Gastroesophageal sphincter (tissue), 3 donors: Measurements from ENCODE around the gene ERBB4.

Source experiments
- CTCF ChIP-seq, 4 experiments: fragments of 200-600 bp in 2 of 4; fragments of 450-650 bp in 2 of 4; sonication (generic) in 1 of 4; IDR thresholded peaks; one replicate each; pipeline ENCODE4 v1.5.1; 2017 to 2019; ENCODE audit warnings: antibody characterized with exemption in 4 of 4, mild to moderate bottlenecking in 2 of 4, moderate library complexity in 2 of 4
- EP300 ChIP-seq: sonication (generic); formaldehyde crosslinking; IDR thresholded peaks from one replicate; pipeline ENCODE4 v1.6.1; 2017; ENCODE audit warnings: antibody characterized with exemption, mild to moderate bottlenecking
- POLR2A ChIP-seq, 2 donors: fragments of 450-650 bp; IDR thresholded peaks; one replicate each; pipeline ENCODE4 v1.6.1; 2017; ENCODE audit warnings: antibody characterized with exemption in 2 of 2, mild to moderate bottlenecking in 2 of 2, moderate library complexity in 1 of 2
- POLR2AphosphoS5 ChIP-seq: sonication (generic); formaldehyde crosslinking; IDR thresholded peaks from one replicate; pipeline ENCODE4 v1.6.1; 2017; ENCODE audit warnings: antibody characterized with exemption

DNA sequence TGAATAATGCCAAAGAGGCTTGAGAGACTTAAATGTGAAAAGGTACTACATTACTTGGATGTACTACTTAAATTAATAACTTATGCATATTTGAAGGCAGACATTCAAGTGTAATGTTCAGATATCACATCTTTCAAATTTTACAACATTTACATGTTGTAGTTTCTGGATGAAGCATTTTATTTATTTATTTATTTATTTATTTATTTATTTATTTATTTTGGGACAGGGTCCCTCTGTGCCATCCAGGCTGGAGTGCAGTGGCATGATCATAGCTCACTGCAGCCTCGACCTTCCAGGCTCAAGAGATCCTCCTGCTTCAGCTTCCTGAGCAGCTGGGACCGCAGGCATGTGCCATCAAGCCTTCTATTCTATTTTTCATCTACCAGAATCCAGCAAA lies 596.4 kb downstream of the ERBB4 start:
- TF ChIP-seq CTCF (IDR thresholded peaks at IDR 0.05) (no peak), POLR2A (IDR thresholded peaks at IDR 0.05) (no peak), EP300 (no peak), POLR2AphosphoS5 (no peak)
